Mucosa of stomach (tissue), 1 donor: ENCODE measurements around the gene SLFN13.
"Not testable (repeated sequence)": the region's sequence is repeated elsewhere in the genome, so short reads cannot be mapped to it uniquely, and the experiment has no call there.

ENCODE experiments used
- H3K27me3 ChIP-seq: one replicate; pipeline ENCODE4 v1.7.0; 2013; ENCODE audit warnings: mild to moderate bottlenecking, low read length; ENCODE audit not compliant: control insufficient read depth, insufficient read depth
- H3K36me3 ChIP-seq: one replicate; pipeline ENCODE4 v1.7.0; 2013; ENCODE audit warnings: low read length; ENCODE audit not compliant: control insufficient read depth, insufficient read depth
- H3K4me1 ChIP-seq: one replicate; pipeline ENCODE4 v1.7.0; 2013; ENCODE audit warnings: mild to moderate bottlenecking, low read length; ENCODE audit not compliant: control insufficient read depth, insufficient read depth
- H3K4me3 ChIP-seq: one replicate; pipeline ENCODE4 v1.7.0; 2013; ENCODE audit warnings: low read length
- H3K9ac ChIP-seq: one replicate; pipeline ENCODE4 v1.7.0; 2013; ENCODE audit warnings: mild to moderate bottlenecking, low read length, moderate library complexity
- H3K9me3 ChIP-seq: one replicate; pipeline ENCODE4 v1.7.0; 2013; ENCODE audit warnings: mild to moderate bottlenecking, low read length, moderate library complexity; ENCODE audit not compliant: control insufficient read depth
- donor health status: Pancreatic carcinoma.

The SLFN13 gene

GRCh38 chr17:35428229-35428628, 20.3 kb downstream of the SLFN13 start:
- Histone ChIP-seq H3K9me3 (no peaks in the 10 kb centered on the region), H3K9ac (no peak overlapping the region), H3K27me3 (no peaks in the 10 kb centered on the region), H3K4me3 (no peak overlapping the region), H3K4me1 (peaks cover 1% of the 10 kb centered on the region), H3K36me3 (no peaks in the 10 kb centered on the region)

- Histone ChIP-seq H3K36me3 (no peaks in the 10 kb centered on the region), H3K9me3 (no peaks in the 10 kb centered on the region), H3K4me3 (no peak overlapping the region), H3K27me3 (no peaks in the 10 kb centered on the region), H3K9ac (no peak overlapping the region), H3K4me1 (no peaks in the 10 kb centered on the region)
These were observed 24.8 kb downstream of the SLFN13 start for GRCh38 chr17:35423761-35424160.

DNA sequence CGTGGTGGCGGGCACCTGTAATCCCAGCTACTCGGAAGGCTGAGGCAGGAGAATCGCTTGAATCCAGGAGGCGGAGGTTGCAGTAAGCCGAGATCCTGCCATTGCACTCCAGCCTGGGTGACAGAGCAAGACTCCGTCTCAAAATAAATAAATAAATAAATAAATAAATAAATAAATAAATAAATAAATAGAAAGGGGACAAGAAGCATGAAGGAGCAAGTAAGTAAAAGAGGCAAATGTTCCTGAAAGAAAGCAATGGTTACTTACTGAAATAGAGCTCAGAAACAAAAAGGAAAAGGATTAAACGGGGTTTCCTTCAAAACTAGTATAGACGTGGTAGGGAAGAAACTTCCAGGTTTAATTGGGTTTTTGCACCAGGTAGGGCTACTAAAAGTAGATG, 27.5 kb downstream of the SLFN13 start:
- H3K27me3 ChIP-seq, H3K4me3 ChIP-seq, H3K4me1 ChIP-seq, H3K9ac ChIP-seq, H3K36me3 ChIP-seq, H3K9me3 ChIP-seq: not testable (repeated sequence)

- H3K36me3 ChIP-seq: no peaks in the 10 kb centered on the region
- H3K9me3 ChIP-seq: no peaks in the 10 kb centered on the region
- no peaks in the 10 kb centered on the region for H3K27me3 ChIP-seq
- H3K4me1 ChIP-seq: no peaks in the 10 kb centered on the region
- H3K4me3 ChIP-seq: no peak overlapping the region
- H3K9ac ChIP-seq: no peak overlapping the region
These were observed 31.9 kb downstream of the SLFN13 start for GRCh38 chr17:35416659-35417058.

GRCh38 chr17:35414707-35415106, 33.9 kb downstream of the SLFN13 start:
- not testable (repeated sequence) for H3K9me3 ChIP-seq, H3K27me3 ChIP-seq, H3K4me3 ChIP-seq, H3K9ac ChIP-seq, H3K4me1 ChIP-seq, H3K36me3 ChIP-seq

GRCh38 chr17:35414247-35414646, 34.3 kb downstream of the SLFN13 start:
- Histone ChIP-seq H3K27me3 (no peaks in the 10 kb centered on the region), H3K9me3 (no peaks in the 10 kb centered on the region), H3K4me1 (no peaks in the 10 kb centered on the region), H3K36me3 (no peaks in the 10 kb centered on the region), H3K4me3 (no peak overlapping the region), H3K9ac (no peak overlapping the region)

DNA sequence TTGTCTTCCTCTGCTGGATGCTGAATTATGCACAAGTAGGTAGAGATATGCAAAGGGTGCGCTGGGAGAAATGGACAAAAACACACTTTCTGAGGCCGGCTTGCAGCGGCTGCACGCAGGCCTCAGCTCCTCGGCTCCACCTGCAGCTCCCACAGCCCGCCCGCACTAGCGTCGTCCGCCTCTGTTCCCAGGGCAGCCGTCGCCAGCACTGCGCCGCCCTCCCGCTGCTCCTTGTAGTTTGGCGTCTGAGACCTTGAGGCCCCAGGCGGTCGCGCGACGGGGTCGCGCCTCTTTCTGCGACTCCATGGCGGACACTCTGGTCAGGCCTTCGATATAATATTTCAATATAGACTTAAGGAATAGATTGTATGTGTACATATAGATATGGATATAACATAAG, 41.0 kb downstream of the SLFN13 start:
- H3K27me3 ChIP-seq: no peaks in the 10 kb centered on the region
- no peaks in the 10 kb centered on the region for H3K9me3 ChIP-seq
- H3K9ac ChIP-seq: no peak overlapping the region
- no peaks in the 10 kb centered on the region for H3K36me3 ChIP-seq
- no peak overlapping the region for H3K4me3 ChIP-seq
- no peaks in the 10 kb centered on the region for H3K4me1 ChIP-seq

DNA sequence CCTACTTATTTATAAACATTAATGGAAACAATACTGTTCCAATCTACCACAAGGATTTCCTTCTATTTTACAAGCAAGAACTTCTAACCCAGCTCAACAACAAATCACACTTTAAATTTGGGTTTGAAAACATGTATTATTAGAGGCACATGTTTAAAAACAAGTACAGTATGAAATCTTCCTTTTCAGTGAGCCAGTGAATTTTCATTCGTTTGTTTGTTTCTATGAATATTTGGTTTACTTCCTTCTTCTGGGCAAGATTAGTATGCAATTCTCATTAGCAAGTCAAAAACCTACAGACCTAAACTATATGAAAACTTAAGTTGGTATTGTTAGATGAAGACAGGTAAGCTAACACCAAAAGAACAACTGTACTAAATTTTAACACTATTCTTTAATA, 42.0 kb downstream of the SLFN13 start:
- Histone ChIP-seq H3K9ac (no peak overlapping the region), H3K36me3 (no peaks in the 10 kb centered on the region), H3K9me3 (no peaks in the 10 kb centered on the region)

DNA sequence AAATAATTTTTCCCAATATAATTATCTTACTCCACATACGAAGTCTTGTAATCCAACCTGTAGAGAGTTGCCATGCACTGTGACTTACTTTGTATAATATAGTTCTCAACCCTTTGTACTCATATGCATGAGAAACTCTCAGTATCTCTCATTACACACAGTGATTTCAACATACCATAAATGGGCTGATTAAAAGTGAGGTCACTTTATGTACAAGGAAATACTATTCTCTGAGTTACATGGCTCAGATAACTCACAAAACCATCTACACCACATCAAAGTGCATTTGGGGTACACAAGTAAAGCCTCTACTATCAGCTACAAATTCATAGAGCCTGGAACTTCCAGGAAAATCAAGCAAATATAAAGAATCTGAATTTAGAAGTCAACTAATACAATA, 44.2 kb downstream of the SLFN13 start:
- Histone ChIP-seq H3K36me3 (no peaks in the 10 kb centered on the region), H3K27me3 (no peaks in the 10 kb centered on the region), H3K4me1 (no peaks in the 10 kb centered on the region), H3K9ac (no peak overlapping the region), H3K9me3 (no peaks in the 10 kb centered on the region), H3K4me3 (no peak overlapping the region)

More for the DNA sequence above, 42.0 kb downstream of the SLFN13 start:
- Histone ChIP-seq H3K4me1 (no peaks in the 10 kb centered on the region), H3K4me3 (no peak overlapping the region), H3K27me3 (no peaks in the 10 kb centered on the region)

GRCh38 chr17:35393783-35394182, 54.8 kb downstream of the SLFN13 start:
- not testable (repeated sequence) for H3K27me3 ChIP-seq, H3K4me1 ChIP-seq, H3K9me3 ChIP-seq, H3K36me3 ChIP-seq, H3K9ac ChIP-seq, H3K4me3 ChIP-seq

- no peaks in the 10 kb centered on the region for H3K4me1 ChIP-seq
These were observed 57.9 kb downstream of the SLFN13 start for GRCh38 chr17:35390663-35391062.

GRCh38 chr17:35390156-35390555, 58.4 kb downstream of the SLFN13 start:
- Histone ChIP-seq H3K27me3 (peaks cover 10% of the 10 kb centered on the region), H3K9me3 (no peaks in the 10 kb centered on the region), H3K9ac (no peak overlapping the region), H3K4me3 (no peak overlapping the region), H3K4me1 (no peaks in the 10 kb centered on the region), H3K36me3 (no peaks in the 10 kb centered on the region)

More at GRCh38 chr17:35390663-35391062, 57.9 kb downstream of the SLFN13 start:
- H3K36me3 ChIP-seq: no peaks in the 10 kb centered on the region
- no peak overlapping the region for H3K4me3 ChIP-seq
- no peak overlapping the region for H3K9ac ChIP-seq
- peaks cover 10% of the 10 kb centered on the region for H3K27me3 ChIP-seq
- no peaks in the 10 kb centered on the region for H3K9me3 ChIP-seq

DNA sequence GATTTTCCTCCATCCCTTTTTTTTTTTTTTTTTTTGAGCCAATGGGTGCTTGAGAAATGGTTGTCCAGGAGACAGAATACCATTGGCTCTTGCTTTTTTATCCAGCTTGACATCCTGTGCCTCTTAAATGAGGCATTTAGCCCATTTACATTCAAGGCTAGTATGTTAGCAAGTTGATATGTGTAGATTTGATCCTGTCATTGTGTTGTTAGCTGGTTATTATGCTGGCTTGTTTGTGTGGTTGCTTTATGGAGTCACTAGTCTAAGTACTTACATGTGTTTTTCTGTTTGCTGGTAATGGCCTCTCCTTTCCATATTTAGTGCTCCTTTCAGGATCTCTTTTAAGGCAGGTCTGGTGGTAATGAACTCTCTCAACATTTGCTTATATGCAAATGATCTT, 61.1 kb downstream of the SLFN13 start:
- Histone ChIP-seq H3K27me3 (peaks cover 10% of the 10 kb centered on the region), H3K4me3 (no peak overlapping the region)

More for the DNA sequence above, 61.1 kb downstream of the SLFN13 start:
- Histone ChIP-seq H3K36me3 (no peaks in the 10 kb centered on the region), H3K9me3 (no peaks in the 10 kb centered on the region), H3K4me1 (no peaks in the 10 kb centered on the region), H3K9ac (no peak overlapping the region)
